Ascending aorta (tissue), 2 donors: ENCODE results near the gene AMN. TPM values are rescaled to one million over a fixed set of nuclear protein-coding genes. Genes with fewer than 3 reads are reported as not detected.
A peak's percentile ranks its signal among the peaks of the same experiment; 100 is the strongest.

Source experiments
- DNase-seq, 2 donors: peaks; one replicate each; pipeline ENCODE4 v3.0.0-alpha.2; 2019; ENCODE audit warnings: low spot score in 2 of 2
- H3K27ac ChIP-seq, 2 donors: fragments of 200-600 bp; sonication (generic); one replicate each; pipeline ENCODE4 v1.5.1; 2016 to 2017; ENCODE audit warnings: mild to moderate bottlenecking in 1 of 2
- H3K27me3 ChIP-seq: fragments of 200-600 bp; sonication (generic); one replicate; pipeline ENCODE4 v1.5.1; 2017
- H3K36me3 ChIP-seq, 2 donors: fragments of 200-600 bp; sonication (generic); one replicate each; pipeline ENCODE4 v1.5.1; 2016
- H3K4me1 ChIP-seq, 2 donors: fragments of 200-600 bp; sonication (generic); one replicate each; pipeline ENCODE4 v1.5.1; 2016 to 2017; ENCODE audit warnings: mild to moderate bottlenecking in 1 of 2
- H3K4me3 ChIP-seq, 2 donors: fragments of 200-600 bp; sonication (generic); one replicate each; pipeline ENCODE4 v1.5.1; 2016 to 2017; ENCODE audit warnings: mild to moderate bottlenecking in 1 of 2
- H3K9me3 ChIP-seq, 2 donors: fragments of 200-600 bp; sonication (generic); one replicate each; pipeline ENCODE4 v1.5.1; 2016
- intact Hi-C: fragments of 100-400 bp; cut with DNase I; formaldehyde crosslinking; loops from one replicate; pipeline ENCODE4 v1.15.1; 2023
- total RNA-seq: library from RNA; depleted of rRNA; stranded (reverse); fragments of >200 nt; gene quantifications from one replicate; pipeline ENCODE4 v1.1.0, GENCODE V29; 2016
- TF ChIP-seq, protein P1 (sequence below), 3 experiments: fragments of 200-600 bp in 2 of 3; fragments of 450-650 bp in 1 of 3; sonication (generic) in 2 of 3; IDR thresholded peaks; one replicate each; pipeline ENCODE4 v1.5.1; 2016 to 2019; ENCODE audit warnings: antibody characterized with exemption in 3 of 3, mild to moderate bottlenecking in 1 of 3, moderate library complexity in 1 of 3

Gene AMN
- total RNA-seq, 1 donor from 2014 or later: 0.32 TPM

GRCh38 chr14:102878970-102879460 is 43.4 kb upstream of the AMN start:
- Histone ChIP-seq H3K4me3 (no peak overlapping the region), H3K4me1 (no peaks in the 10 kb centered on the region), H3K27ac (no peak overlapping the region), H3K36me3 (peaks cover 3 to 22% of the 10 kb centered on the region in 2 donors), H3K9me3 (no peaks in the 10 kb centered on the region), H3K27me3 (no peaks in the 10 kb centered on the region)
- no peak for DNase-seq
- intact Hi-C loops: no loop called here
- TF ChIP-seq, protein P1, sequence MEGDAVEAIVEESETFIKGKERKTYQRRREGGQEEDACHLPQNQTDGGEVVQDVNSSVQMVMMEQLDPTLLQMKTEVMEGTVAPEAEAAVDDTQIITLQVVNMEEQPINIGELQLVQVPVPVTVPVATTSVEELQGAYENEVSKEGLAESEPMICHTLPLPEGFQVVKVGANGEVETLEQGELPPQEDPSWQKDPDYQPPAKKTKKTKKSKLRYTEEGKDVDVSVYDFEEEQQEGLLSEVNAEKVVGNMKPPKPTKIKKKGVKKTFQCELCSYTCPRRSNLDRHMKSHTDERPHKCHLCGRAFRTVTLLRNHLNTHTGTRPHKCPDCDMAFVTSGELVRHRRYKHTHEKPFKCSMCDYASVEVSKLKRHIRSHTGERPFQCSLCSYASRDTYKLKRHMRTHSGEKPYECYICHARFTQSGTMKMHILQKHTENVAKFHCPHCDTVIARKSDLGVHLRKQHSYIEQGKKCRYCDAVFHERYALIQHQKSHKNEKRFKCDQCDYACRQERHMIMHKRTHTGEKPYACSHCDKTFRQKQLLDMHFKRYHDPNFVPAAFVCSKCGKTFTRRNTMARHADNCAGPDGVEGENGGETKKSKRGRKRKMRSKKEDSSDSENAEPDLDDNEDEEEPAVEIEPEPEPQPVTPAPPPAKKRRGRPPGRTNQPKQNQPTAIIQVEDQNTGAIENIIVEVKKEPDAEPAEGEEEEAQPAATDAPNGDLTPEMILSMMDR (IDR thresholded peaks at IDR 0.05): no peak

DNA sequence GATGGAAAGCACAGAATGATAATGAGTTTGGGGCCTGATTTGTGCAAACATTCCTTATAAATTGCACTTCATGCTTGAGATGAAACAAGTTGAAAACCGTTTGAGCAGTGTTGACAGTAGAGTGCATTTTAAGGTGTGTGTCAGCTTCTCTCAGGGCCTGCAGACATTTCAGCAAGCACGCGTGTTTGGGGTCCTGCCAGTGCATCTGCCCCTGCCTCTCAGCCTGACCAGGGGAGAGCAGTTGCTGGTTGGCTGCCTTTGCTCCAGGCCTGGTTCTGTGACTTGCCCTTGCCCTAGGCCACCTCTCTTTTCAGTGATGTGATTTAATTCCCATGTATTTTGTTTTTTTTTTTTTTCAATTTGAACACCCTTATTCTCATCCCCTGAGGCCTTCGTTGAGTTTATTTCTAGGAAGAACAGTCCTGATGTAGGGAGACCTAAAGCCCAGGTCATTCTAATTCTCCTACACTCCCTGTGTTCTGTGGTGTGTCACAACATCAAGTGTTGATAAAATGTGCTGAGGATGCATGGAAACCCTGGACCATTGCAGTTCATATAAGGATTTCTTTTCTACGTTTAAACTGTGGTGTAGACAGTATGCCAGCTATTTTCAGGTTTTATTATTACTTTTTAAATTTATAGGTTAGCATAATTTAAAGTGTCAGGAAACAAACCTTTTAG is 40.1 kb upstream of the AMN start:
- peaks cover 0 to 10% of the 10 kb centered on the region in 2 donors for H3K36me3 ChIP-seq
- no peaks in the 10 kb centered on the region for H3K4me1 ChIP-seq
- intact Hi-C loops: no loop called here
- H3K4me3 ChIP-seq: no peak overlapping the region
- H3K9me3 ChIP-seq: no peaks in the 10 kb centered on the region
- TF ChIP-seq, protein P1 (IDR thresholded peaks at IDR 0.05): no peak
- no peaks in the 10 kb centered on the region for H3K27me3 ChIP-seq
- no peak overlapping the region for H3K27ac ChIP-seq
- peak in 1 of 2 donors; percentile 18 for DNase-seq

DNA sequence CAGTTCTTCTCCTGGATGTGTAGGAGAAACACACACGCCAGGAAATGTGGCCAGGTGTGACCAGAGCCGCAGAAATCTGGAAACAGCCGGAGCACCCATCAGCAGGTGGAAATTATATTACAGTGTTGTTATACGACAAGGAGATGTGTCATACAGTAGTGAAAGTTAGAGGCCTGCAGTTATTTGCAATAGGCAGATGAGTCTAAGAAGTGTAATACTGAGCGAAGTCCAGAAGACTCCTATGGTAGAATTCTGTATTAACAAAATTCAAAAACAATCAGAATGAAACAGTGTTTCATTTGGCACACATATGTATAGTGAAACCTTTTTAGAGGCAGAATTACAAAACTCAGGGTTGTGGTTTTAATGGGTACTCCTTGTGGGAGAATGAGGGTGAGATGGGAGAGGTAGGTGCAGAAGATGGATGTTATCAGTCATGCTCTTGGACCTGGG is 39.3 kb upstream of the AMN start:
- intact Hi-C loops: no loop called here
- DNase-seq: peak in 1 of 2 donors; percentile 35
- no peak overlapping the region for H3K4me3 ChIP-seq
- TF ChIP-seq, protein P1 (IDR thresholded peaks at IDR 0.05): no peak
- H3K27ac ChIP-seq: no peak overlapping the region
- H3K36me3 ChIP-seq: peaks cover 0 to 7% of the 10 kb centered on the region in 2 donors
- H3K9me3 ChIP-seq: no peaks in the 10 kb centered on the region
- no peaks in the 10 kb centered on the region for H3K27me3 ChIP-seq
- H3K4me1 ChIP-seq: no peaks in the 10 kb centered on the region

- Histone ChIP-seq H3K4me1 (no peaks in the 10 kb centered on the region), H3K9me3 (no peaks in the 10 kb centered on the region), H3K36me3 (peaks cover 0 to 7% of the 10 kb centered on the region in 2 donors), H3K4me3 (no peak overlapping the region), H3K27me3 (no peaks in the 10 kb centered on the region), H3K27ac (no peak overlapping the region)
- TF ChIP-seq, protein P1 (IDR thresholded peaks at IDR 0.05): no peak
- peak in 1 of 2 donors; percentile 37 for DNase-seq
- intact Hi-C loops: no loop called here
These were observed 38.9 kb upstream of the AMN start for GRCh38 chr14:102883554-102883953.

DNA sequence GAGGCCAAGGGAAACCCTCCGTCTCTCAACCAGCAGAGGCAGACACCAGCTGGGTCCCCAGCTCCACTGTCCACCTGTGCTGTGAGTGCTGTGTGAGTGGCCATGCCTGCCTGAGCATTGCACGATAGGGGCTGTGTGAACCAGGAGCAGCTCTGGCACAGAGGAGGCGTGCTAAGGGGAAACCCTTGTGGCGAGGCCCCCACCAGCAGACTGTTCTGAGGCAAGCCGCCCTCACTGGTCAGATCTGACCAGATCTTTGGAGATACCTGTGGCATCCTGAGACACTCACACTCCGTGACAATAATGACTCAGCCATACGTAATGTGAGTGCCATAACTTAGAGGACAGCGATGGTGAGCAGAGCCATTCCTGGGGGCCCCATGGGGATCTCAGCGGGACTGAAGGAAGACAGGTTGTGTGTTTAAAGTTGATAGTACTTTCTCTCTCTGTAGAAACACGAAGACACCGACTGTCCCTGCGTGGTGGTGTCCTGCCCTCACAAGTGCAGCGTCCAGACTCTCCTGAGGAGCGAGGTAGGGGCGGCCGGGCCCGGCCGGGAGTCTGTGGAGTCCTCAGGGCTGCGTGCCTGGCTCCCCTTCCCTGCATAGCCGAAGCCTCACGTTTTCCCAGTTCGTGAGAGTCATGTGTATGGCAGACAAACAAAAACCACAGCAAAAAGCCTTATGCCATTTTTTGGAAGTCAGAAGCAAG is 36.6 kb upstream of the AMN start:
- intact Hi-C loops: no loop called here
- H3K4me1 ChIP-seq: no peaks in the 10 kb centered on the region
- TF ChIP-seq, protein P1 (IDR thresholded peaks at IDR 0.05): no peak
- no peak for DNase-seq
- H3K27me3 ChIP-seq: no peaks in the 10 kb centered on the region
- H3K4me3 ChIP-seq: no peak overlapping the region
- no peak overlapping the region for H3K27ac ChIP-seq
- peaks cover 0 to 7% of the 10 kb centered on the region in 2 donors for H3K36me3 ChIP-seq
- H3K9me3 ChIP-seq: no peaks in the 10 kb centered on the region
